Measurements from ENCODE around the gene TNP2.

Gene TNP2

GRCh38 chr16:11240636-11241473, 28.3 kb downstream of the TNP2 start:
- no peak for DNase-seq (ENCODE audit: low read depth in 2 of 2)

- DNase-seq (ENCODE audit: low read depth in 2 of 2) = no peak
Measured at GRCh38 chr16:11239644-11240632, 29.2 kb downstream of the TNP2 start.

- no peak for DNase-seq (ENCODE audit: low read depth in 2 of 2)
Measured at GRCh38 chr16:11238272-11239202, 30.6 kb downstream of the TNP2 start.

GRCh38 chr16:11236461-11237254, 32.5 kb downstream of the TNP2 start:
- no peak for DNase-seq (ENCODE audit: low read depth in 2 of 2)

GRCh38 chr16:11235703-11235991, 33.5 kb downstream of the TNP2 start:
- no peak for DNase-seq (ENCODE audit: low read depth in 2 of 2)

- no peak for DNase-seq (ENCODE audit: low read depth in 2 of 2)
Measured at GRCh38 chr16:11234884-11235702, 34.0 kb downstream of the TNP2 start.

GRCh38 chr16:11233727-11234376, 35.3 kb downstream of the TNP2 start:
- DNase-seq (ENCODE audit: low read depth in 2 of 2) = peak; percentile 80 to 87

GRCh38 chr16:11232852-11233726, 36.0 kb downstream of the TNP2 start:
- peak; percentile 93 for DNase-seq (ENCODE audit: low read depth in 2 of 2)

- DNase-seq (ENCODE audit: low read depth in 2 of 2) = no peak
Measured at GRCh38 chr16:11232302-11232851, 36.7 kb downstream of the TNP2 start.

- DNase-seq (ENCODE audit: low read depth in 2 of 2) = no peak
Measured at GRCh38 chr16:11231367-11231970, 37.7 kb downstream of the TNP2 start.

- DNase-seq (ENCODE audit: low read depth in 2 of 2) = no peak
Measured at GRCh38 chr16:11229906-11230305, 39.2 kb downstream of the TNP2 start.

- DNase-seq (ENCODE audit: low read depth in 2 of 2) = no peak
Measured at GRCh38 chr16:11229432-11229831, 39.7 kb downstream of the TNP2 start.

- DNase-seq (ENCODE audit: low read depth in 2 of 2) = no peak
Measured at GRCh38 chr16:11225677-11226549, 43.2 kb downstream of the TNP2 start.

- DNase-seq (ENCODE audit: low read depth in 2 of 2) = peak; percentile 81 to 88
Measured at GRCh38 chr16:11224894-11225676, 44.0 kb downstream of the TNP2 start.

GRCh38 chr16:11224096-11224893, 44.8 kb downstream of the TNP2 start:
- DNase-seq (ENCODE audit: low read depth in 2 of 2) = peak; percentile 75
